ENCODE measurements around the gene MORN5. TPM values are rescaled to one million over a fixed set of nuclear protein-coding genes. Genes with fewer than 3 reads are reported as not detected.
"Not testable (repeated sequence)": the region's sequence is repeated elsewhere in the genome, so short reads cannot be mapped to it uniquely, and the experiment has no call there.

The MORN5 gene
- polyA plus RNA-seq (ENCODE audit: low read depth in 6 of 6) = not detected

GRCh38 chr9:122159026-122159924 is at the start of gene MORN5, which contains the start of gene NDUFA8:
Gene MORN5, plus strand, starts transcription at chr9:122159908. Its CDS starts 65 bp downstream, at chr9:122159973.
Gene NDUFA8, minus strand, starts transcription at chr9:122159779. Its CDS starts 102 bp downstream, at chr9:122159677.
- DNase-seq (peak; percentile 93), ATAC-seq (ENCODE audit: low read depth in 2 of 2) (peak; percentile 93 to 94)
- Mint-ChIP-seq H3K36me3 (no peaks in the 10 kb centered on the region), H3K27me3 (peaks cover 14 to 33% (median 30%) of the 10 kb centered on the region in 3 donors), H3K27ac (peak within 1 kb of the TSS; percentile 94 to 98 (median 96)), H3K4me3 (peak within 1 kb of the TSS; percentile 93 to 99 (median 97)), H3K4me1 (peaks cover 33 to 42% (median 38%) of the 10 kb centered on the region in 3 donors), H3K9me3 (peaks cover 4 to 15% (median 8%) of the 10 kb centered on the region in 7 donors)

- Mint-ChIP-seq H3K27ac (no peak overlapping the region), H3K4me1 (no peaks in the 10 kb centered on the region), H3K9me3 (peaks cover 0 to 3% (median 0%) of the 10 kb centered on the region in 7 donors), H3K36me3 (no peaks in the 10 kb centered on the region), H3K4me3 (no peak overlapping the region), H3K27me3 (peaks cover 5 to 30% (median 19%) of the 10 kb centered on the region in 3 donors)
- ATAC-seq (ENCODE audit: low read depth in 2 of 2) (no peak), DNase-seq (no peak)
These were observed 49.4 kb upstream of the MORN5 start for GRCh38 chr9:122110100-122110833.

GRCh38 chr9:122111413-122112085 is 48.2 kb upstream of the MORN5 start:
- no peak overlapping the region for H3K4me3 Mint-ChIP-seq

GRCh38 chr9:122112238-122112637 is 47.5 kb upstream of the MORN5 start:
- DNase-seq (no peak), ATAC-seq (ENCODE audit: low read depth in 2 of 2) (no peak)
- H3K36me3 Mint-ChIP-seq = no peaks in the 10 kb centered on the region
- peak overlapping the region in 1 of 6 donors; percentile 60 for H3K27ac Mint-ChIP-seq
- peaks cover 5 to 36% (median 26%) of the 10 kb centered on the region in 3 donors for H3K27me3 Mint-ChIP-seq
- H3K4me1 Mint-ChIP-seq = no peaks in the 10 kb centered on the region
- H3K4me3 Mint-ChIP-seq = no peak overlapping the region
- H3K9me3 Mint-ChIP-seq = no peaks in the 10 kb centered on the region

More at GRCh38 chr9:122111413-122112085, 48.2 kb upstream of the MORN5 start:
- Mint-ChIP-seq H3K9me3 (no peaks in the 10 kb centered on the region), H3K27me3 (peaks cover 5 to 36% (median 26%) of the 10 kb centered on the region in 3 donors), H3K27ac (no peak overlapping the region), H3K4me1 (no peaks in the 10 kb centered on the region), H3K36me3 (no peaks in the 10 kb centered on the region)
- no peak for DNase-seq
- no peak for ATAC-seq (ENCODE audit: low read depth in 2 of 2)

GRCh38 chr9:122113574-122113973 is 46.1 kb upstream of the MORN5 start:
- Mint-ChIP-seq H3K27ac (no peak overlapping the region), H3K4me3 (no peak overlapping the region), H3K9me3 (no peaks in the 10 kb centered on the region), H3K27me3 (peaks cover 5 to 36% (median 26%) of the 10 kb centered on the region in 3 donors), H3K36me3 (no peaks in the 10 kb centered on the region), H3K4me1 (no peaks in the 10 kb centered on the region)
- ATAC-seq (ENCODE audit: low read depth in 2 of 2) = no peak
- no peak for DNase-seq

- no peaks in the 10 kb centered on the region for H3K9me3 Mint-ChIP-seq
- ATAC-seq (ENCODE audit: low read depth in 2 of 2) (no peak), DNase-seq (no peak)
- H3K4me1 Mint-ChIP-seq = no peaks in the 10 kb centered on the region
- H3K4me3 Mint-ChIP-seq = no peak overlapping the region
- peak overlapping the region in 1 of 6 donors; percentile 71 for H3K27ac Mint-ChIP-seq
- H3K27me3 Mint-ChIP-seq = peaks cover 5 to 40% (median 26%) of the 10 kb centered on the region in 3 donors
- H3K36me3 Mint-ChIP-seq = no peaks in the 10 kb centered on the region
These were observed 44.3 kb upstream of the MORN5 start for GRCh38 chr9:122115176-122116035.

- Mint-ChIP-seq H3K4me3 (no peak overlapping the region), H3K4me1 (no peaks in the 10 kb centered on the region), H3K27ac (peak overlapping the region in 1 of 6 donors; percentile 81), H3K27me3 (peaks cover 5 to 41% (median 26%) of the 10 kb centered on the region in 3 donors), H3K9me3 (no peaks in the 10 kb centered on the region), H3K36me3 (no peaks in the 10 kb centered on the region)
- DNase-seq (no peak), ATAC-seq (ENCODE audit: low read depth in 2 of 2) (no peak)
These were observed 43.7 kb upstream of the MORN5 start for GRCh38 chr9:122116040-122116439.

- H3K4me1 Mint-ChIP-seq = no peaks in the 10 kb centered on the region
- no peak overlapping the region for H3K27ac Mint-ChIP-seq
- DNase-seq = no peak
- H3K9me3 Mint-ChIP-seq = no peaks in the 10 kb centered on the region
- H3K4me3 Mint-ChIP-seq = no peak overlapping the region
- H3K36me3 Mint-ChIP-seq = no peaks in the 10 kb centered on the region
- peaks cover 5 to 41% (median 26%) of the 10 kb centered on the region in 3 donors for H3K27me3 Mint-ChIP-seq
- ATAC-seq (ENCODE audit: low read depth in 2 of 2) = no peak
These were observed 43.1 kb upstream of the MORN5 start for GRCh38 chr9:122116448-122117173.

- not testable (repeated sequence) for H3K27ac Mint-ChIP-seq, H3K4me1 Mint-ChIP-seq, H3K9me3 Mint-ChIP-seq, DNase-seq, H3K36me3 Mint-ChIP-seq, H3K4me3 Mint-ChIP-seq
- H3K27me3 Mint-ChIP-seq = peaks cover 5 to 37% (median 22%) of the 10 kb centered on the region in 3 donors
- ATAC-seq (ENCODE audit: low read depth in 2 of 2) = peak in 1 of 2 donors; percentile 23
These were observed 42.5 kb upstream of the MORN5 start for GRCh38 chr9:122117241-122117640.

GRCh38 chr9:122118343-122119165 is 41.2 kb upstream of the MORN5 start:
- Mint-ChIP-seq H3K4me1 (peaks cover 0 to 8% (median 6%) of the 10 kb centered on the region in 3 donors), H3K4me3 (no peak overlapping the region), H3K9me3 (no peaks in the 10 kb centered on the region), H3K27ac (peak overlapping the region in 2 of 6 donors; percentile 4 to 21), H3K36me3 (no peaks in the 10 kb centered on the region), H3K27me3 (peaks cover 10 to 33% (median 22%) of the 10 kb centered on the region in 3 donors)
- DNase-seq = no peak
- no peak for ATAC-seq (ENCODE audit: low read depth in 2 of 2)

- Mint-ChIP-seq H3K4me1 (peaks cover 0 to 8% (median 6%) of the 10 kb centered on the region in 3 donors), H3K27me3 (peaks cover 12 to 38% (median 25%) of the 10 kb centered on the region in 3 donors), H3K4me3 (no peak overlapping the region), H3K9me3 (no peaks in the 10 kb centered on the region), H3K36me3 (no peaks in the 10 kb centered on the region), H3K27ac (no peak overlapping the region)
- ATAC-seq (ENCODE audit: low read depth in 2 of 2) (no peak), DNase-seq (no peak)
These were observed 40.6 kb upstream of the MORN5 start for GRCh38 chr9:122119166-122119521.
